ENCODE measurements around the gene BET1L.

Gene BET1L

GRCh38 chr11:210803-211180 is 3.6 kb upstream of the BET1L start:
- H3K27ac ChIP-seq (ENCODE audit: low read depth in 2 of 2, low read length in 2 of 2): no peak overlapping the region
- H3K27me3 ChIP-seq (ENCODE audit: control insufficient read depth in 2 of 2, insufficient read depth in 2 of 2, low read length in 2 of 2): no peaks in the 10 kb centered on the region
- no peak overlapping the region for H3K4me3 ChIP-seq (ENCODE audit: low read length in 2 of 2)
- peaks cover 40 to 65% of the 10 kb centered on the region in 2 donors for H3K36me3 ChIP-seq (ENCODE audit: control insufficient read depth in 2 of 2, insufficient read depth in 2 of 2, low read length in 2 of 2)
- no peaks in the 10 kb centered on the region for H3K9me3 ChIP-seq (ENCODE audit: control insufficient read depth in 2 of 2, low read length in 2 of 2)
- no peak overlapping the region for H3K9ac ChIP-seq (ENCODE audit: low read depth in 1 of 2, low read length in 2 of 2)
- peaks cover 21 to 23% of the 10 kb centered on the region in 2 donors for H3K4me1 ChIP-seq (ENCODE audit: control insufficient read depth in 2 of 2, insufficient read depth in 2 of 2, low read length in 2 of 2)

GRCh38 chr11:210122-210802 is 3.1 kb upstream of the BET1L start:
- Histone ChIP-seq H3K4me3 (ENCODE audit: low read length in 2 of 2) (peak overlapping the region in 1 of 2 donors; percentile 99), H3K36me3 (ENCODE audit: control insufficient read depth in 2 of 2, insufficient read depth in 2 of 2, low read length in 2 of 2) (peaks cover 45 to 65% of the 10 kb centered on the region in 2 donors), H3K27ac (ENCODE audit: low read depth in 2 of 2, low read length in 2 of 2) (no peak overlapping the region), H3K27me3 (ENCODE audit: control insufficient read depth in 2 of 2, insufficient read depth in 2 of 2, low read length in 2 of 2) (no peaks in the 10 kb centered on the region), H3K4me1 (ENCODE audit: control insufficient read depth in 2 of 2, insufficient read depth in 2 of 2, low read length in 2 of 2) (peaks cover 26 to 27% of the 10 kb centered on the region in 2 donors), H3K9ac (ENCODE audit: low read depth in 1 of 2, low read length in 2 of 2) (peak overlapping the region in 1 of 2 donors; percentile 52), H3K9me3 (ENCODE audit: control insufficient read depth in 2 of 2, low read length in 2 of 2) (no peaks in the 10 kb centered on the region)

DNA sequence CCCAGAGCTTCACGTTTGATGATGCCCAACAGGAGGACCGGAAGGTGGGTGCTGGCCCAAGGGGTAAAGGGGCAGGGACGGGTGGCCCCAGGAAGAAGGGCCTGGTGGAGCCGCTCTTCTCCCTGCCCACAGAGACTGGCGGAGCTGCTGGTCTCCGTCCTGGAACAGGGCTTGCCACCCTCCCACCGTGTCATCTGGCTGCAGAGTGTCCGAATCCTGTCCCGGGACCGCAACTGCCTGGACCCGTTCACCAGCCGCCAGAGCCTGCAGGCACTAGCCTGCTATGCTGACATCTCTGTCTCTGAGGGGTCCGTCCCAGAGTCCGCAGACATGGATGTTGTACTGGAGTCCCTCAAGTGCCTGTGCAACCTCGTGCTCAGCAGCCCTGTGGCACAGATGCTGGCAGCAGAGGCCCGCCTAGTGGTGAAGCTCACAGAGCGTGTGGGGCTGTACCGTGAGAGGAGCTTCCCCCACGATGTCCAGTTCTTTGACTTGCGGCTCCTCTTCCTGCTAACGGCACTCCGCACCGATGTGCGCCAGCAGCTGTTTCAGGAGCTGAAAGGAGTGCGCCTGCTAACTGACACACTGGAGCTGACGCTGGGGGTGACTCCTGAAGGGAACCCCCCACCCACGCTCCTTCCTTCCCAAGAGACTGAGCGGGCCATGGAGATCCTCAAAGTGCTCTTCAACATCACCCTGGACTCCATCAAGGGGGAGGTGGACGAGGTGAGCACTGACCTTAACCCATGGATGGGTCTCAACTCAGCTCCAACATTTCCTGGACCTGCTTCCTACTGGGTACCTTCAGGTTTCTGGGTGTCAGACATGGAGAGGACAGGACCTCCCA is 2.3 kb upstream of the BET1L start:
- Histone ChIP-seq H3K4me3 (ENCODE audit: low read length in 2 of 2) (peak overlapping the region; percentile 98 to 99), H3K4me1 (ENCODE audit: control insufficient read depth in 2 of 2, insufficient read depth in 2 of 2, low read length in 2 of 2) (peaks cover 26 to 28% of the 10 kb centered on the region in 2 donors), H3K9me3 (ENCODE audit: control insufficient read depth in 2 of 2, low read length in 2 of 2) (no peaks in the 10 kb centered on the region), H3K36me3 (ENCODE audit: control insufficient read depth in 2 of 2, insufficient read depth in 2 of 2, low read length in 2 of 2) (peaks cover 47 to 63% of the 10 kb centered on the region in 2 donors), H3K27ac (ENCODE audit: low read depth in 2 of 2, low read length in 2 of 2) (peak overlapping the region; percentile 100), H3K27me3 (ENCODE audit: control insufficient read depth in 2 of 2, insufficient read depth in 2 of 2, low read length in 2 of 2) (no peaks in the 10 kb centered on the region), H3K9ac (ENCODE audit: low read depth in 1 of 2, low read length in 2 of 2) (peak overlapping the region; percentile 77 to 99)

- H3K27ac ChIP-seq (ENCODE audit: low read depth in 2 of 2, low read length in 2 of 2): peak overlapping the region; percentile 100
- no peaks in the 10 kb centered on the region for H3K9me3 ChIP-seq (ENCODE audit: control insufficient read depth in 2 of 2, low read length in 2 of 2)
- H3K27me3 ChIP-seq (ENCODE audit: control insufficient read depth in 2 of 2, insufficient read depth in 2 of 2, low read length in 2 of 2): no peaks in the 10 kb centered on the region
- H3K4me3 ChIP-seq (ENCODE audit: low read length in 2 of 2): peak overlapping the region; percentile 98 to 99
- H3K9ac ChIP-seq (ENCODE audit: low read depth in 1 of 2, low read length in 2 of 2): peak overlapping the region; percentile 77 to 99
- peaks cover 28 to 29% of the 10 kb centered on the region in 2 donors for H3K4me1 ChIP-seq (ENCODE audit: control insufficient read depth in 2 of 2, insufficient read depth in 2 of 2, low read length in 2 of 2)
- H3K36me3 ChIP-seq (ENCODE audit: control insufficient read depth in 2 of 2, insufficient read depth in 2 of 2, low read length in 2 of 2): peaks cover 47 to 63% of the 10 kb centered on the region in 2 donors
Measured at GRCh38 chr11:208917-209260, 1.7 kb upstream of the BET1L start.

DNA sequence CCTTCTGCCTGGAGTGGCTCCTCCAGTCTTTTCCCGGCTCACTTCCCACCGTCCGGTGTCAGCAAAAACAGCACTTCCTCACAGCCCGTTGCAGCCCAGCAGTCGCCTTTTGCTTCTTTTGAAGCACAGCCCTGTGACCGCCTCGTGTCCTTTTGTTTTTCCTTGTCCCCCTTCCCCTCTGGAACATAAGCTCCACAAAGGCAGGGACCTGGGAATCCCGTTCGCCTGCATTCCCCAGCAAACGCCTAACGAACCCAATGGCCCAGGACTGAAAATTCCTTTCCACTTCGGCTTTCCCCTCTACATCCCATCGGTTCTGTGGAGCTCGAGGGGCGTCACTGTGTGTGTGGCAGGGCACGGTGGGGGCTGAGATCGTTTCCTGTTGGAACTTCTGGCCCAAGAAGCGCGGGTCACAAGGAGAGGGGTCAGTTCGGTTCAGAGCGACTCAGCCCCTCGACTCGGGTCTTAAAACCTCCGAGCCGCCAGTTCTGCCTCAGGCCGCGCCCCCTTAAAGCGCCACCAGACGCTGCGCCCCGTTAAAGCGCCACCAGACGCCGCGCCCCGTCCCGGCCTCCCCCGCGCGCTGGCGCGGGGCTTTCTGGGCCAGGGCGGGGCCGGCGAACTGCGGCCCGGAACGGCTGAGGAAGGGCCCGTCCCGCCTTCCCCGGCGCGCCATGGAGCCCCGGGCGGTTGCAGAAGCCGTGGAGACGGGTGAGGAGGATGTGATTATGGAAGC is 1.1 kb upstream of the BET1L start:
- peaks cover 49 to 65% of the 10 kb centered on the region in 2 donors for H3K36me3 ChIP-seq (ENCODE audit: control insufficient read depth in 2 of 2, insufficient read depth in 2 of 2, low read length in 2 of 2)

GRCh38 chr11:207863-208180 is 623 bp upstream of the BET1L start:
- Histone ChIP-seq H3K27me3 (ENCODE audit: control insufficient read depth in 2 of 2, insufficient read depth in 2 of 2, low read length in 2 of 2) (no peaks in the 10 kb centered on the region), H3K4me3 (ENCODE audit: low read length in 2 of 2) (peak overlapping the region; percentile 98 to 99), H3K9ac (ENCODE audit: low read depth in 1 of 2, low read length in 2 of 2) (peak overlapping the region; percentile 99 to 100), H3K4me1 (ENCODE audit: control insufficient read depth in 2 of 2, insufficient read depth in 2 of 2, low read length in 2 of 2) (peaks cover 28 to 30% of the 10 kb centered on the region in 2 donors), H3K27ac (ENCODE audit: low read depth in 2 of 2, low read length in 2 of 2) (peak overlapping the region; percentile 100), H3K36me3 (ENCODE audit: control insufficient read depth in 2 of 2, insufficient read depth in 2 of 2, low read length in 2 of 2) (peaks cover 44 to 65% of the 10 kb centered on the region in 2 donors), H3K9me3 (ENCODE audit: control insufficient read depth in 2 of 2, low read length in 2 of 2) (no peaks in the 10 kb centered on the region)

More for the DNA sequence above, 1.1 kb upstream of the BET1L start:
- peaks cover 28 to 30% of the 10 kb centered on the region in 2 donors for H3K4me1 ChIP-seq (ENCODE audit: control insufficient read depth in 2 of 2, insufficient read depth in 2 of 2, low read length in 2 of 2)
- no peaks in the 10 kb centered on the region for H3K27me3 ChIP-seq (ENCODE audit: control insufficient read depth in 2 of 2, insufficient read depth in 2 of 2, low read length in 2 of 2)
- H3K9ac ChIP-seq (ENCODE audit: low read depth in 1 of 2, low read length in 2 of 2): peak overlapping the region; percentile 99 to 100
- H3K9me3 ChIP-seq (ENCODE audit: control insufficient read depth in 2 of 2, low read length in 2 of 2): no peaks in the 10 kb centered on the region
- H3K4me3 ChIP-seq (ENCODE audit: low read length in 2 of 2): peak overlapping the region; percentile 98 to 99
- H3K27ac ChIP-seq (ENCODE audit: low read depth in 2 of 2, low read length in 2 of 2): peak overlapping the region; percentile 100

DNA sequence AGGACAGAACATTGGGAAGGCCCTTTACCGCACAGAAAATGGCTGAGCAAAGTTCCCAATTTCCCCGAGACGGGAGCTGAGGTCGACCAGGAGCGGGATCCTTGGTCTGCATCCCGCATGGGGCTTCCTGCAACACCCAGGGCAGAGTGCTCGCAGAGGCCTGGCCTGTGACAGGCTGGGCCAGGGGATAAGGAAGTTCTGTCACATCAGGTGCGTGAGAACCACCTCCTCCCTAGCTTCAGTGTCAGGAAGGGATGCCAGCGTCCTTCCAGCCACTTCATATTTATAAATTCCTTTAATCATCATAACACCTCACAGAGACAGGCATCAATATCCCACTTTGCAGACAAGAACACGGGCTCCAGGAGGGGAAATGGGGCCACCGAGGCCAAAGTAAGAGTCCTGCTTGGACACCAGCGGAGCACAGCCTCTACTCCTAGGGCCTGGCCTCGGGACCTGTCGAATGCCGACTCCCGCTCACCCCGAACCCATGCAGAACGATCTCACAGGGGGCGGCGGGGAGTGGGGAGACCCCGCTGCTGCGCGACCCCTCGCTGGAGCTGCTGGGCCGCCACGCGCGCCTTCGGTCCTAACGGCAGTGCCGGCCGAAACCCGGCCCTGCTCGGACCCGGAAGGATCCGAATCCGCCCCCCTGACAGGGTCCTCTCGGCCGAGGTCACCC is 532 bp downstream of the BET1L start:
- H3K4me3 ChIP-seq (ENCODE audit: low read length in 2 of 2): peak overlapping the region; percentile 98
- H3K27me3 ChIP-seq (ENCODE audit: control insufficient read depth in 2 of 2, insufficient read depth in 2 of 2, low read length in 2 of 2): no peaks in the 10 kb centered on the region
- H3K4me1 ChIP-seq (ENCODE audit: control insufficient read depth in 2 of 2, insufficient read depth in 2 of 2, low read length in 2 of 2): peaks cover 28 to 30% of the 10 kb centered on the region in 2 donors
- H3K27ac ChIP-seq (ENCODE audit: low read depth in 2 of 2, low read length in 2 of 2): peak overlapping the region; percentile 100
- peaks cover 32 to 57% of the 10 kb centered on the region in 2 donors for H3K36me3 ChIP-seq (ENCODE audit: control insufficient read depth in 2 of 2, insufficient read depth in 2 of 2, low read length in 2 of 2)
- H3K9ac ChIP-seq (ENCODE audit: low read depth in 1 of 2, low read length in 2 of 2): peak overlapping the region; percentile 99 to 100
- no peaks in the 10 kb centered on the region for H3K9me3 ChIP-seq (ENCODE audit: control insufficient read depth in 2 of 2, low read length in 2 of 2)

DNA sequence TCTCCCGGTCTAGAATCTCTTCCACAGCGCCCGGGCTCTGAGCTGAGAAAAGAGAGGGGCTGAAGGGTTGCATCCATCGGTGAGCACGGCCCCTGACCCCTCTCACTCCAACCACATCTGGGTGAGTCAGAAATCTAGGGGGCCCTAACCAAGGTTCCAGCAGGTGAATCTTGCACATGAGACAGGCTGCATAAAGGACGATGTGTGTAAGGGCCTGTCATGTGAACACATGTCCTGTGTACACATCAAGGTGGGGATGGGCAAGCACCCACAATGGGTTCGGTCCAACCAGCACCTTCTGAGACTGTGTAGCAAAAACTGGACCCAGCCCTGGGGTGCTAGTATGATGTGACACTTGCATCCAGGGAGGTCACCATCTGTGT is 1.2 kb downstream of the BET1L start:
- H3K4me3 ChIP-seq (ENCODE audit: low read length in 2 of 2): peak overlapping the region; percentile 98
- H3K9ac ChIP-seq (ENCODE audit: low read depth in 1 of 2, low read length in 2 of 2): peak overlapping the region; percentile 99 to 100
- H3K27me3 ChIP-seq (ENCODE audit: control insufficient read depth in 2 of 2, insufficient read depth in 2 of 2, low read length in 2 of 2): no peaks in the 10 kb centered on the region
- peaks cover 28 to 30% of the 10 kb centered on the region in 2 donors for H3K4me1 ChIP-seq (ENCODE audit: control insufficient read depth in 2 of 2, insufficient read depth in 2 of 2, low read length in 2 of 2)
- peak overlapping the region in 1 of 2 donors; percentile 100 for H3K27ac ChIP-seq (ENCODE audit: low read depth in 2 of 2, low read length in 2 of 2)
- H3K9me3 ChIP-seq (ENCODE audit: control insufficient read depth in 2 of 2, low read length in 2 of 2): no peaks in the 10 kb centered on the region
- peaks cover 25 to 52% of the 10 kb centered on the region in 2 donors for H3K36me3 ChIP-seq (ENCODE audit: control insufficient read depth in 2 of 2, insufficient read depth in 2 of 2, low read length in 2 of 2)

DNA sequence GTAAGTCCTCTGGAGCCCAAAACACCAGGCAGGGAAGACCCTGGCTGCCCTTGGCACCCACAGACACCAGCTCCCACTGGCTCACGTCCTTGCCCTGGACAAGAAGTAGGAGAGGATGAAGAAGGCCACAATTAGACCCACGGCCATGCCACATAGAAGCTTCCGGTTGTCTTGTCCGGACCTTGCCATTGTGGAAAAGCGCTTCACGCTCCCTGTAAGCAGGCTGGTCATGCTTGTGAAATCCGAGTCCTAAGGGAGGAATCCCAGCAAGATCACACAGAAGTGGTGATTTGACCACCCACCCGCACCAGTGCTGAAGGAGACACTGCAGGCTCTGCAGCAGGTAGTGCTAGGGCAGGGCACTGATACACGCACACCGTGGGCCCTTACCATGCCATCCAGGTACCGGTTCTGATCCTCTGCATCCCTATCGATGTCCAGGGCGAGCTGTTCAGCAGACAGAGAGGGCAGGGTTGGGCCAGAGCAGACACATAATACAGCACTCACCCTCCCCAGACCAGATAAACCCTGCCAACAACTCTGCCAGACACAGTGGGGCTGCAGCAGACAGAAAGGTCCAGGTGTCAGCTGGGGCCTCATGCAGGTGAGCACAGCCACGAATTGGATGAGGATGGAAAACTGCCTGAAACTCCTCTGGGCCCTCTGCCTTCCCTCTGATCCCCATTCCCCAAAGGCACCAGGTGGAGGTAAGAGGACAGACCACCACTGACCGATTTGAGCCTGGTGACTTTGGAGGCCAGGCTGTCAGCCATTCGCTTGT is 1.8 kb downstream of the BET1L start:
- peak overlapping the region; percentile 34 to 99 for H3K9ac ChIP-seq (ENCODE audit: low read depth in 1 of 2, low read length in 2 of 2)
- H3K27ac ChIP-seq (ENCODE audit: low read depth in 2 of 2, low read length in 2 of 2): no peak overlapping the region
- peaks cover 27 to 28% of the 10 kb centered on the region in 2 donors for H3K4me1 ChIP-seq (ENCODE audit: control insufficient read depth in 2 of 2, insufficient read depth in 2 of 2, low read length in 2 of 2)
- no peaks in the 10 kb centered on the region for H3K9me3 ChIP-seq (ENCODE audit: control insufficient read depth in 2 of 2, low read length in 2 of 2)
- H3K4me3 ChIP-seq (ENCODE audit: low read length in 2 of 2): peak overlapping the region in 1 of 2 donors; percentile 98
- peaks cover 23 to 51% of the 10 kb centered on the region in 2 donors for H3K36me3 ChIP-seq (ENCODE audit: control insufficient read depth in 2 of 2, insufficient read depth in 2 of 2, low read length in 2 of 2)
- no peaks in the 10 kb centered on the region for H3K27me3 ChIP-seq (ENCODE audit: control insufficient read depth in 2 of 2, insufficient read depth in 2 of 2, low read length in 2 of 2)

All from mucosa of rectum (tissue), 2 donors.